ENCODE results near the gene CCDC171. TPM values are rescaled to one million over a fixed set of nuclear protein-coding genes. Genes with fewer than 3 reads are reported as not detected.

The CCDC171 gene
- 0.23 to 0.58 TPM (median 0.35 TPM) in 5 replicates for total RNA-seq (2022; extraction: Qiagen RNA extraction; ENCODE audit: low read depth)

DNA sequence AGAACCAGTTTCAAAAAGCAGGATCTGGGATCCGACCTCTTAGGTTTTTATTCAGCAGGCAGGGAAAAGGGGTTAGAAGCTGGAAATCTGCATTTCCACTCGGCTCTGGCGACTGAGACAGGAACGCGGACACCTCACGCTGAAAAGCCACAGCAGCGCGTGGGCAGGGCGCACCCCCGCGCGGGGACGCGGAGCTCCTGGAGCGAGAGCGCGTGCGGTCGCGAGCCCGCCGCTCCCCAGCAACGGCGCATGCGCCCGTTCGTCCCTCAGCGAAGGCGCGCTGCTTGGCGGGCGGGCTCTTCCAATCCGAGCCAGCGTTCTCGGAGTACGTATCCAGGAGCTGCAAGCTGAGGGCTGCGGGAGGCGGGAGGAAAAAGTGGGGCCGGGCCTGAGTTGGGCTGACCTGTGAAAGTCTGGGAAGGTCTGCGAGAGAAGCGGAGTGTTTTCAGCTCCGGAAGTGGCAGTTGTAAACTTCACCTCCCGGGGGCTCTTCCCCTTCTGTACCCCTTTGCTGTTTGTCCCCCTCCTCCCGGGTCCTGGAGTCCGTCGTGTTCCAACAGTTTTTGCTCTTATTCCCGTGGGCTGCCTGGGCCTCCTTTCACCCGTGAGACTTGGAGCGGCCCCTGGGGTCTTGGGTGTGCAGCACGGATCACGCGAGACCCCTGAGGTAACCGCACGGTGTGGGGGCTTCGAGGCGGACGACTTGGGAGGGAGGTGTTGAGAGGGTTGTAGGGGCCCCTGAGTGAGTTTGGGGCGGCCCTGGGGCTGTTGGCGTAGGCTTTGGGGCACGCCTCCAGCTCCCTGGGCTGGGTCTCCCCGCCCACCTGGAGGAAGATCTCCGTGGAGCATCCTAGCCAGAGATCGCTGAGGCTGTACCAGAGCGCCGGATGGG lies at the start of gene CCDC171:
CCDC171 (plus strand) TSS at position 408 of the 892 bp plus-strand sequence. CDS start 11,046 bp downstream, outside the sequence.

DNA sequence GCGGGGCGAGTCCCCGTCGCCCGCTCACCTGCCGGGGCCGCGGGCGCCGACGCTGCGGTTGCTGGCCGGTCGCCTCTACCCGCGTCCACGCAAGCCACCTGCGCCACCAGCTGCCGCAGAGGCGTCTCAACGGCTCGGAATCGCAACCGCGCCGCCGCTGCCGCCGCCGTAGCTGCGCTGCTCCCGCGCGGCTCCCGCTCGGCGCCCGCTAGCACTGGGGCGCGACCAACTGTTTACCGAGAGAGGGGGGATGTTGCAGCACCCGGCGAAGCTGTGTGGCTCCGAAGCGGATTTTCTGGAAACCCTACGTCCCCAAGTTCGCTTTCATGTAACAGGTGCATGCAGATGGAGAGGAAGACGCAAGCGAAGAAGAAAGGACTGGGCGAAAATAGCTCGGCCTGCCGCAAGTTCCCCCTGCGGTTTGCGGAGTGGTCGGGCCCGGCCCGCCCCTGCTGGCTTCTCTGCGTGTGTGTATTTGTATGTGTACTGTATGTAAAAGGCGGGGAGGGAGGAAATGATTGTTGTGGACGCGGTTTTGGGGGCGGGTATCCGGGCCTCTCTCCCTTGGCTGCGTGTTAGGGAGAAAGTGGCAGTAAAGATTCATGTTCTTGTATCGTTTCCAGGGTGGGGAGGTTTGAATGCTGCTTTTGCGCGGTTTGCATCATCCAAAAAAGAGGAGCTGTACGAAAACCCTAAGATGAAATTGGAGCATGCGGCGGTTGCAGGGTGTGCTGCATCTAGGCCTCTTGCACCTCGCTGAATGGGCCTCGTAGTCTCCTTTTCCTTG lies 41.9 kb upstream of the CCDC171 start, which contains the start of gene PSIP1:
PSIP1 (minus strand) TSS at position 182 of the 787 bp plus-strand sequence. CDS start 782 bp downstream, outside the sequence.

Other genes starting within 250 kb of the CCDC171 start
- 1.00 to 1.7 TPM (median 1.6 TPM) in 5 replicates for gene TTC39B, start 245.8 kb upstream of the CCDC171 start, total RNA-seq (2022; extraction: Qiagen RNA extraction; ENCODE audit: low read depth)
- gene SNAPC3, start 130.2 kb upstream of the CCDC171 start, total RNA-seq (2022; extraction: Qiagen RNA extraction; ENCODE audit: low read depth), result 14.4 to 20.4 TPM (median 17.4 TPM) in 5 replicates
- gene PSIP1, start 42.1 kb upstream of the CCDC171 start, total RNA-seq (2022; extraction: Qiagen RNA extraction; ENCODE audit: low read depth), result 44.9 to 61.0 TPM (median 55.9 TPM) in 5 replicates